Subcutaneous adipose tissue (tissue), 4 donors: Measurements from ENCODE around the gene MAPK4. TPM values are rescaled to one million over a fixed set of nuclear protein-coding genes. Genes with fewer than 3 reads are reported as not detected.

ENCODE experiments used
- total RNA-seq, 4 donors: library from RNA; depleted of rRNA; stranded (reverse); fragments of >200 nt; gene quantifications; one replicate each; pipeline ENCODE4 v1.1.0, GENCODE V29; 2016
- TF ChIP-seq, protein P1 (sequence below): fragments of 450-650 bp; IDR thresholded peaks from one replicate; pipeline ENCODE4 v1.5.1; 2016; ENCODE audit warnings: low read depth, mild to moderate bottlenecking, control low read depth, antibody characterized with exemption, moderate library complexity

Gene MAPK4
- total RNA-seq = under 1 TPM in 3 of 4 donors, not detected in 1; 0.16 to 0.51 (median 0.22) TPM

- TF ChIP-seq, protein P1, sequence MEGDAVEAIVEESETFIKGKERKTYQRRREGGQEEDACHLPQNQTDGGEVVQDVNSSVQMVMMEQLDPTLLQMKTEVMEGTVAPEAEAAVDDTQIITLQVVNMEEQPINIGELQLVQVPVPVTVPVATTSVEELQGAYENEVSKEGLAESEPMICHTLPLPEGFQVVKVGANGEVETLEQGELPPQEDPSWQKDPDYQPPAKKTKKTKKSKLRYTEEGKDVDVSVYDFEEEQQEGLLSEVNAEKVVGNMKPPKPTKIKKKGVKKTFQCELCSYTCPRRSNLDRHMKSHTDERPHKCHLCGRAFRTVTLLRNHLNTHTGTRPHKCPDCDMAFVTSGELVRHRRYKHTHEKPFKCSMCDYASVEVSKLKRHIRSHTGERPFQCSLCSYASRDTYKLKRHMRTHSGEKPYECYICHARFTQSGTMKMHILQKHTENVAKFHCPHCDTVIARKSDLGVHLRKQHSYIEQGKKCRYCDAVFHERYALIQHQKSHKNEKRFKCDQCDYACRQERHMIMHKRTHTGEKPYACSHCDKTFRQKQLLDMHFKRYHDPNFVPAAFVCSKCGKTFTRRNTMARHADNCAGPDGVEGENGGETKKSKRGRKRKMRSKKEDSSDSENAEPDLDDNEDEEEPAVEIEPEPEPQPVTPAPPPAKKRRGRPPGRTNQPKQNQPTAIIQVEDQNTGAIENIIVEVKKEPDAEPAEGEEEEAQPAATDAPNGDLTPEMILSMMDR = no peak
Observed at GRCh38 chr18:50559752-50560680, at the start of gene MAPK4. MAPK4 (plus strand) TSS chr18:50560087; CDS start chr18:50663959, 103,872 bp downstream.

DNA sequence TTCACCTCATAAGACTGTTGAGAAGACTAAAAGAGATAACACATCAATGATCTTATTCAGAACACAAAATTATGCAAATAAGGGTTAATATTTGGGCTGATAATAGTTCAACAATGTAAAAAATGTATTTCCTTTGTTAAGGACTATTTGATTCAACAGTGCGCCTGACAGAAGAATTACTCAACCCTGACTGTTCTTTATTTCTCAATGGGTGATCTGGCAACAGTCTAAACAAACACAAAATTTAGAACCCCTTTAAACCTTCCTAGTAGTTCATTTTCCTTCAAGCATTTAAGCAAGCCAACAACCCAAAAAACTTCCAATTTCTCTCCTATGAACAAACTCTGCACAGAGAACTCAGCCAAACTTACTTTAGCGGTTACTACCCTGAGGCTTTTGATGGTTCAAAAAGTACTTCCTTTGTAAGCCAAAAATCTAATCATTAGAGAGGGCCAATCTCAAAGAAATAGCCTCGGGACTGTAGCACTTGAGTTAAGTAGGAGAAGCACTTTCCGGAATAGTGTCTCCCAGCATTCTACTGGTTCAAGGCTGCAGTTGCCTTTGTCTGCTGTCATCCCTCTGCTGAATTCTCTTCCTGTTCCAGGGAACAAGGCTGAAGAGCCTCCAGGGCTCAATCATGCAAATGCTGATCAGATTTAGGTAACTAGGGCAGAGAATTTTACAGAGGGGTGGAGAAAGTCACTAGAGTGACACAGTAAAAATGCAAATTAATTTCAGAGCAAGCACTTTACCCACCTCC lies 40.9 kb upstream of the MAPK4 start:
- TF ChIP-seq, protein P1 = no peak

- TF ChIP-seq, protein P1 = no peak
Observed at GRCh38 chr18:50523165-50523564, 36.7 kb upstream of the MAPK4 start.

DNA sequence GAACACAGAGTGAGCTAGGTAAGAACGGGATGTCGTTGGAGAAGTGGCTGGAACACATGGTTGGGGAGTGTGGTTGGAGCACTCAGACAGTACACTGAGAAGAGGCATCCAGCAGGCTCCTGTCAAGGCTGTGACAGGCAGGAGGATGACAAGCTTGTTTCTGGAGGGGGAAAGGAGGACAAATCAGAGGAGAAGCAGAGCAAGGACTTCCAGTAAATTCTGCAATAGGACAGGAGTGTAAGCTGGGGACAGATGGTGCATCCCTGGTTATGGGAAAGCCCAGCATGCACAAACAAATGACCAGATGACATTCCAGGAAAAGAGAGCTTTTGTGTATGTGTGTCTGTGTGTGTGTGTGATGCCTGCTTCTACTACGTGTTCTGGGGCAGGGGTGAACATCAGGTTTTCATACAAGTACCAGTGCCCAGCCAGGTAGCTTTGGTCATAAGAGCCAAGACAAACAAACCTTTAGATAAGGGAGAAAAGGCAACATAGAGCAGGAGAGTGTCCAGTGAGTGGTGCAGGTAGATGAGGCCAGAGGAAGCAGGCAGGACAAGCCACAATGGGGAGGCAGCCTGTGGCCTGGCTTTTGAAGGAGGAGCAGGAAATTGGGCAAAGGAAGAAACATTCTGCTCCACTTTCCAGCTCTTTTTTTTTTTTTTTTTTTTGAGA lies 32.1 kb upstream of the MAPK4 start:
- TF ChIP-seq, protein P1 = no peak

DNA sequence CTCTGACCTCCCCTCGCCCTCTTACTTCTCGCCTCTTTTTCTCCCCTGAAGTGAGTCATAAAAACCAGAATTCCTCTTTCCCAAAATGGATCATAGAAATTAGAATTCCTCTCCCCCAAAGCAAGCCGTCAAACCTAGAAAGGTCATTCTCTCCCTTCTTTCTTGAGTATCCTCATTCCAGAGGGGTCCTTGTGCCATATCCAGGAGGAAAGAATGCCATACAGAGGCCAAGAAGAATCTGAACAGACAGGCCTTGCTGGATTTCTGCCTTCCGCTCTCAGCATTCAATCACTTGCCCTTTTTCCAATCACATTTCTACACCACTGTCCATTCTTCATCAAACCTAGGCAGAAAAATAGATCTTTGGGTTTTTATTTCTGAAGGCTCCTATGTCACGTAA lies 31.1 kb upstream of the MAPK4 start:
- TF ChIP-seq, protein P1 = no peak

DNA sequence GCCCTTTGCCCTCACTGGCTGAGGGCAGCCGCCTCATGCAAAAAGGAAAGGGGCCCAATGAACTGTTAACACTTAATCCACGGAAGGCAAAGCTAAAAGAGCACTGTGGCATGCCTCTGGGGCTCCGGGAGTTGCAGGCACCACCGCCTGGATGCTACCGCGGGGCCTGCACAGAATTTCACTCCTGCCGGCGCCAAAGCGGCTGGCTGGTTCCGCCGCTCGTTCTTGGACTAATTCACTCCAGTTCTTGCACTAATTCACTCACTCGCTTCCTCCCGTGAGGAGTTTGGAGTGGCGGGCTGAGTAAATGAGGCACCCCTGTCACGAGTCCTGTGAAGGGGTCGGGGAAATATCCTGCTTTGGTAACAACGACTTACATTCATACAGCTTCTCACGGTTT lies 14.0 kb upstream of the MAPK4 start:
- TF ChIP-seq, protein P1 = no peak
